IMR-90 (cell line): ENCODE data around the gene TMEM8B. TPM values are rescaled to one million over a fixed set of nuclear protein-coding genes. Genes with fewer than 3 reads are reported as not detected.

Source experiments
- ATAC-seq: fragments of 200-7000 bp; cut with Tn5 transposase; 2 replicates; pipeline ENCODE4 v1.9.1; 2020; ENCODE audit warnings: low read depth, mild to moderate bottlenecking, moderate library complexity
- BruUV-seq: library from RNA; stranded (reverse); fragments of 400-500 nt; replicated peaks from 2 replicates; lab custom pipeline; 2021; lab: Mats Ljungman, UMichigan
- CTCF ChIA-PET: fragments of 300-600 bp; formaldehyde crosslinking; extraction: SDS; loops from one replicate; lab custom pipeline; 2021; ENCODE audit warnings: antibody characterized with exemption; lab: Yijun Ruan, JAX
- POLR2A ChIA-PET: fragments of 300-600 bp; sonication (Branson Sonifier 250); formaldehyde crosslinking; loops from one replicate; lab custom pipeline; 2022; ENCODE audit warnings: antibody characterized with exemption; ENCODE audit not compliant: unreplicated experiment; lab: Charles Lee
- DNase-seq: peaks from one replicate; pipeline ENCODE4 v3.0.0; 2013
- H2AFZ ChIP-seq: replicated peaks from 2 replicates; pipeline ENCODE3; 2013; ENCODE audit warnings: low read length, mild to moderate bottlenecking; ENCODE audit not compliant: poor library complexity
- H2AK5ac ChIP-seq: 2 replicates; pipeline ENCODE4 v1.6.1; 2013; ENCODE audit warnings: low read depth, low read length, inconsistent platforms
- H2AK9ac ChIP-seq: replicated peaks from 2 replicates; pipeline ENCODE3; 2013; ENCODE audit warnings: mild to moderate bottlenecking, low read depth, low read length, moderate library complexity; ENCODE audit not compliant: poor library complexity
- H2BK120ac ChIP-seq: 2 replicates; pipeline ENCODE4 v1.6.1; 2013; ENCODE audit warnings: low read depth, low read length, inconsistent platforms
- H2BK15ac ChIP-seq: 3 replicates; pipeline ENCODE4 v1.6.1; 2013; ENCODE audit warnings: low read depth, low read length, inconsistent platforms
- H2BK20ac ChIP-seq: 2 replicates; pipeline ENCODE4 v1.6.1; 2013; ENCODE audit warnings: low read depth, mild to moderate bottlenecking, inconsistent platforms, low read length, moderate library complexity
- H2BK5ac ChIP-seq: 2 replicates; pipeline ENCODE4 v1.6.1; 2013; ENCODE audit warnings: mild to moderate bottlenecking, low read depth, low read length, inconsistent platforms; ENCODE audit not compliant: poor library complexity, severe bottlenecking
- H3K14ac ChIP-seq: replicated peaks from 2 replicates; pipeline ENCODE4 v1.6.1; 2013; ENCODE audit warnings: low read depth, low read length, inconsistent platforms
- H3K18ac ChIP-seq: 2 replicates; pipeline ENCODE4 v1.6.1; 2013; ENCODE audit warnings: low read depth, low read length, control low read depth
- H3K23ac ChIP-seq: 2 replicates; pipeline ENCODE4 v1.6.1; 2013; ENCODE audit warnings: low read depth, low read length, inconsistent platforms
- H3K27ac ChIP-seq: 2 replicates; pipeline ENCODE4 v1.5.1; 2013; ENCODE audit warnings: mild to moderate bottlenecking, control low read depth, low read length; ENCODE audit not compliant: insufficient read depth
- H3K27me3 ChIP-seq: 2 replicates; pipeline ENCODE4 v1.6.1; 2013; ENCODE audit warnings: low read length; ENCODE audit not compliant: control insufficient read depth, insufficient read depth
- H3K36me3 ChIP-seq: 2 replicates; pipeline ENCODE4 v1.6.1; 2013; ENCODE audit warnings: low read length, mixed read lengths; ENCODE audit not compliant: control insufficient read depth, insufficient read depth
- H3K4ac ChIP-seq: 2 replicates; pipeline ENCODE4 v1.6.1; 2013; ENCODE audit warnings: low read depth, low read length, inconsistent platforms
- H3K4me1 ChIP-seq: 2 replicates; pipeline ENCODE4 v1.6.1; 2013; ENCODE audit warnings: low read length, mixed read lengths; ENCODE audit not compliant: control insufficient read depth, insufficient read depth
- H3K4me2 ChIP-seq: 2 replicates; pipeline ENCODE4 v1.6.1; 2013; ENCODE audit warnings: low read depth, mild to moderate bottlenecking, control low read depth, low read length, moderate library complexity
- H3K4me3 ChIP-seq: 2 replicates; pipeline ENCODE4 v1.5.1; 2013; ENCODE audit warnings: low read depth, mild to moderate bottlenecking, control low read depth, low read length, moderate library complexity; ENCODE audit not compliant: insufficient read depth
- H3K56ac ChIP-seq: 2 replicates; pipeline ENCODE4 v1.6.1; 2013; ENCODE audit warnings: low read length, inconsistent platforms; ENCODE audit not compliant: insufficient read depth; ENCODE audit errors: extremely low read depth
- H3K79me1 ChIP-seq, 2 experiments: 2 replicates each; pipeline ENCODE4 v1.6.1; 2013; ENCODE audit warnings: low read length in 2 of 2, inconsistent platforms in 1 of 2, low read depth in 1 of 2
- H3K9ac ChIP-seq: 2 replicates; pipeline ENCODE4 v1.6.1; 2013; ENCODE audit warnings: low read depth, low read length, control low read depth
- H3K9me1 ChIP-seq: 2 replicates; pipeline ENCODE4 v1.6.1; 2013; ENCODE audit warnings: low read length, inconsistent platforms; ENCODE audit not compliant: insufficient read depth
- H3K9me3 ChIP-seq: 2 replicates; pipeline ENCODE4 v1.6.1; 2013; ENCODE audit warnings: low read length; ENCODE audit not compliant: control insufficient read depth, insufficient read depth
- H4K20me1 ChIP-seq: 2 replicates; pipeline ENCODE4 v1.6.1; 2013; ENCODE audit warnings: low read length, inconsistent platforms; ENCODE audit not compliant: insufficient read depth
- H4K5ac ChIP-seq: 2 replicates; pipeline ENCODE4 v1.6.1; 2013; ENCODE audit warnings: mild to moderate bottlenecking, low read depth, low read length, control low read depth
- H4K8ac ChIP-seq, 2 experiments: 2 replicates each; pipeline ENCODE4 v1.6.1; 2013; ENCODE audit warnings: low read depth in 2 of 2, low read length in 2 of 2, control low read depth in 1 of 2, inconsistent platforms in 1 of 2
- H4K91ac ChIP-seq: 2 replicates; pipeline ENCODE4 v1.6.1; 2013; ENCODE audit warnings: low read depth, low read length, inconsistent platforms; ENCODE audit not compliant: insufficient read depth
- CEBPB ChIP-seq: IDR thresholded peaks from 2 replicates; pipeline ENCODE4 v1.6.1; 2012; ENCODE audit warnings: low read depth, low read length, improper control_type of control experiment
- MAZ ChIP-seq: IDR thresholded peaks from 2 replicates; pipeline ENCODE4 v1.6.1; 2012; ENCODE audit warnings: low read depth, mild to moderate bottlenecking, low read length, improper control_type of control experiment, moderate library complexity, borderline replicate concordance
- MXI1 ChIP-seq: IDR thresholded peaks from 2 replicates; pipeline ENCODE4 v1.6.1; 2012; ENCODE audit warnings: low read depth, mild to moderate bottlenecking, low read length, moderate library complexity, borderline replicate concordance
- NFE2L2 ChIP-seq: fragments of 150-350 bp; IDR thresholded peaks from 2 replicates; pipeline ENCODE4 v1.6.1; 2016; ENCODE audit warnings: low read depth, mild to moderate bottlenecking, low read length
- whole genome bisulfite sequencing, 2 experiments: methylation state at CpG; one replicate each; pipeline versions ENCODE4 v1.1.5 to v1.1.7; 2013; ENCODE audit warnings: missing lambda C conversion rate in 2 of 2; ENCODE audit not compliant: insufficient read length in 1 of 2; ENCODE audit errors: extremely low coverage in 2 of 2; 5-methylcytosine and 5-hydroxymethylcytosine counted together
- dilution Hi-C: fragments of 300-500 bp; cut with HindIII; formaldehyde crosslinking; loops from one replicate; pipeline ENCODE4 v1.14.3; 2018; ENCODE audit warnings: low sequenced_read_pairs; ENCODE audit not compliant: unreplicated experiment
- in situ Hi-C: fragments of 300-500 bp; cut with MboI; formaldehyde crosslinking; loops from 3 replicates; pipeline ENCODE4 v1.14.3; 2019; ENCODE audit warnings: low sequenced_read_pairs, inconsistent platforms, mixed read lengths
- intact Hi-C: fragments of 100-400 bp; cut with micrococcal nuclease; formaldehyde crosslinking; loops from 2 replicates; pipeline ENCODE4 v1.10.0; 2022
- polyA plus RNA-seq, 3 experiments: library from polyadenylated mRNA; depleted of rRNA; stranded (reverse); fragments of >200 nt; gene quantifications; 2 replicates each; pipeline ENCODE4 v1.2.3, GENCODE V29; 2012; ENCODE audit warnings: low replicate concordance in 1 of 3
- total RNA-seq: library from RNA; depleted of rRNA; stranded (reverse); fragments of >200 nt; gene quantifications from 2 replicates; pipeline ENCODE4 v1.2.3, GENCODE V29; 2012
- TF ChIP-seq, protein P1 (sequence below): fragments of 150-350 bp; IDR thresholded peaks from 2 replicates; pipeline ENCODE4 v1.6.1; 2016; ENCODE audit warnings: low read depth, mild to moderate bottlenecking, low read length, moderate library complexity, borderline replicate concordance

The TMEM8B gene
- total and polyA plus RNA-seq, 2 of the 4 experiments (the other 2 are of a cell fraction): 0.72 to 8.3 TPM

DNA sequence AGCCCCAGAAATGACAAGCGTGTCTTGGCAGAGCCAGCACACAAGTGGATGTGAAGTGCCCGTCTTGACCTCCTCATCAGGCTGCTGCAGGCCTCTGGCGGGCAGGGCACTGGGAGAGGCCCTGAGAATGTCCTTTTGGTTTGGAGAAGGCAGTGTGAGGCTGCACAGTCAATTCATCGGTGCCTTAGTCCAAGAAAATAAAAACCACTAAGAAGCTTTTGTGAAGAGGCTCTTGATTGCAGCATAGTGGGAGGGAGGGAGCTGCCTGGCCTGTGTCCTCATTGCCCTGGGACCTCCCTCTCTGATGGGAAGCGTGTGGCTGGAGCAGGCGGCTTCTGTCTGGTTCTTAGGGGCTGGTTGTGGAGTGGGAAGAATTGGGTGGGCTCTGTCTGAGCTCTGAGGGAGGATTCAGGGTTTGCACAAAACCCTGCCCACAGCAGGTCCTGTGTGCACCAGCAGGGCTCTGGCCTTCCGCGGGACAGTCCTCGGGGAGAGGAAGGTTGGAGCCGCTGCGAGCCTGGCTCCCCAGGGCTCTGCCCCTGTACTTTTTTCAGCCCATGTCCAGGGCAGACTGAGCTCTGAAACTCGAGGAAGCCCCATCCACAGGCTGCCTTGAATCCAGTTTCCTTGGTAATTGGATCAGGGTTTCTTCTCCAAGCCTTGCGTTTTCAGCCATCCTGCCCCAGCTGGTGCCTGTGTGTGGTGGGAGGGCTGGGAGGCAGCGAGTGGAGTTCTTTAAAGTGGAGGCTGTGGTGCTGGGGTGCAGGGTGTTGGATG, 78.1 kb downstream of the TMEM8B start:
- Histone ChIP-seq H3K23ac (peak overlapping the region; percentile 99), H3K27me3 (no peaks in the 10 kb centered on the region), H4K5ac (peak overlapping the region; percentile 95), H4K20me1 (no peaks in the 10 kb centered on the region), H3K56ac (peak overlapping the region; percentile 91), H3K4me2 (peak overlapping the region; percentile 30), H3K79me1 (peaks cover 0 to 36% of the 10 kb centered on the region in 2 experiments; a peak in 2 of 4 replicates), H4K91ac (peak overlapping the region; percentile 99), H2BK120ac (peak overlapping the region; percentile 99), H4K8ac (peak overlapping the region; percentile 96 to 97), H2BK15ac (peak overlapping the region; percentile 79; the same call in 2 of the 3 replicates), H3K27ac (peak overlapping the region; percentile 93), H2BK5ac (peak overlapping the region; percentile 98), H2BK20ac (peak overlapping the region; percentile 98), H3K36me3 (no peaks in the 10 kb centered on the region), H2AFZ (peak overlapping the region; percentile 85), H3K4ac (peak overlapping the region; percentile 100), H2AK9ac (peak overlapping the region; percentile 95), H3K18ac (peak overlapping the region; percentile 94), H3K9me1 (peaks cover 26% of the 10 kb centered on the region), H2AK5ac (peak overlapping the region; percentile 99), H3K9ac (peak overlapping the region; percentile 56), H3K14ac (peak overlapping the region; percentile 99), H3K4me3 (no peak overlapping the region), H3K9me3 (no peaks in the 10 kb centered on the region), H3K4me1 (peaks cover 46% of the 10 kb centered on the region)
- 29% methylated on average over 4 of the region's 14 CpGs; no CpG with 5 or more reads in 1 of the 2 experiments for WGBS, 2 experiments
- ChIA-PET POLR2A (interaction anchor here (0.8 to 1.3 kb wide), 3 partner anchors 17 to 52 kb away, joined by 3 to 8 read pairs (median 4); no protein-coding TSS in a partner anchor), CTCF (interaction anchor here (0.7 to 4.1 kb wide), 6 partner anchors 17 to 195 kb away, joined by 3 to 21 read pairs (median 4); no protein-coding TSS in a partner anchor)
- in situ Hi-C loops (no loop called here), intact Hi-C loops (no loop called here), dilution Hi-C loops (no loop called here)
- BruUV-seq: no TSS peak
- TF ChIP-seq MAZ (peak; percentile 75; the same call in 1 of the 2 replicates), NFE2L2 (no peak), CEBPB (peak; percentile 88), MXI1 (0 out of 2 replicates have a peak, but pooled peaks have one; percentile 4)
- TF ChIP-seq, protein P1, sequence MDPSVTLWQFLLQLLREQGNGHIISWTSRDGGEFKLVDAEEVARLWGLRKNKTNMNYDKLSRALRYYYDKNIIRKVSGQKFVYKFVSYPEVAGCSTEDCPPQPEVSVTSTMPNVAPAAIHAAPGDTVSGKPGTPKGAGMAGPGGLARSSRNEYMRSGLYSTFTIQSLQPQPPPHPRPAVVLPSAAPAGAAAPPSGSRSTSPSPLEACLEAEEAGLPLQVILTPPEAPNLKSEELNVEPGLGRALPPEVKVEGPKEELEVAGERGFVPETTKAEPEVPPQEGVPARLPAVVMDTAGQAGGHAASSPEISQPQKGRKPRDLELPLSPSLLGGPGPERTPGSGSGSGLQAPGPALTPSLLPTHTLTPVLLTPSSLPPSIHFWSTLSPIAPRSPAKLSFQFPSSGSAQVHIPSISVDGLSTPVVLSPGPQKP: no peak
- DNase-seq: peak; percentile 75
- peak; percentile 21 for ATAC-seq
